CD4-positive, alpha-beta T cell treated with Interferon alpha-2 for 1 hour (primary cell): ENCODE measurements around the gene MYO1B.
A peak's percentile ranks its signal among the peaks of the same experiment; 100 is the strongest.

ENCODE experiments used
- DNase-seq, 2 donors: peaks; one replicate each; pipeline ENCODE4 v3.0.0-alpha.2; 2020 to 2022

Gene MYO1B

DNA sequence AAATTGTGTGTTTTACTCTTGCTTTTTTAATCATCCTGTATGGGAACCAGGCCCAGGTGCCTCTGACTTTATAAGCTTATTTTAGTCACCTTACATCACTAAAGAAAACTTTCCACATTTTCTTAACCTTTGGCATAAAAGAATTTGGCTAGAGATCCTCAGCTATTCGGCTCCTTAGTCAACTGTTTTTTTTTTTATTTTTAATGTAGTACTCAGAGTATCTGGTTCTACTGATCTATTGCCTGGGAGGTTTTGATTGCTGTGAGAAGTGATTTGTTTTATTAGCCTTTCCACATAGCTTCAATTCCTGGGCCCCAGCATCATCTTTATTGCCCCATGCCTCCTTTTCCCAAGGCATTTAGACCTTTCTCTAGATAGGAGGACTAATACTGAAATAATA is 121.0 kb downstream of the MYO1B start:
- no peak for DNase-seq

DNA sequence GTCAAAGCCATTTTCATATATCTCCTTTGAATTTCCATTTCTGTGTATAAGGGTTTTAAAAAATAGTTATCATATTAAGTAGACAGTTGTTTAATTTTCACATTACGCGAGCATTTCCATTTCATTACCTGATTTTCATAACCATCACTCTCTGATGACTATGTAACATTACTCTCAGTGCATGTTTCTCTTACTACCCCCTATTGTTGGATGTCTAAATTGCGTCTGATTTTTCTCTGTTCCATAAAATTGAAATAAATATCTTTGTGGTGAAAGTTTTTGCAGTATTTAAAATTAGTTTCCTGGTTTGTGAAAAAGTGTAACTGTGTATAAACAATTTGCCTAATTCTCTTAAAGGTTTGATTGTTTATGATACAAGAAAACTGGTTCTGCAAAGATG is 123.8 kb downstream of the MYO1B start:
- no peak for DNase-seq

DNA sequence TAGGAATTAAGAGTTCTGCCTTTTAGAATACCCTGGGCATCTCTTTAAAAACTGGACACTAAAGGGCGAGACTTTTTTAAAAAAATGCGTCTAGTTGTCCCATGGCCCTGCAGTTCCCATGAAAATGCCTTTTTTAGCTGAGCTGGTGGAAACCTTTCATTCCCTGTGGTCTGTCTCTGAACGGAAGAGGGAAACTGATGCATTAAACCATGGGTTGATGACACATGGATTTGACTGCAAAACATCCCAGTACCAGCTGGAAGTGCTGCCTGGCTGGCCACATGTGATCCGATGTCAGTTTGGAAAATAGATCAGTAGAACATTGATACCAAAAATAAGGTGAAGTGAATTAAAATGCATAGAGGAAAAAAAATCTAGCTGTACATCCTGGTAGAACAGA is 129.2 kb downstream of the MYO1B start:
- no peak for DNase-seq

DNA sequence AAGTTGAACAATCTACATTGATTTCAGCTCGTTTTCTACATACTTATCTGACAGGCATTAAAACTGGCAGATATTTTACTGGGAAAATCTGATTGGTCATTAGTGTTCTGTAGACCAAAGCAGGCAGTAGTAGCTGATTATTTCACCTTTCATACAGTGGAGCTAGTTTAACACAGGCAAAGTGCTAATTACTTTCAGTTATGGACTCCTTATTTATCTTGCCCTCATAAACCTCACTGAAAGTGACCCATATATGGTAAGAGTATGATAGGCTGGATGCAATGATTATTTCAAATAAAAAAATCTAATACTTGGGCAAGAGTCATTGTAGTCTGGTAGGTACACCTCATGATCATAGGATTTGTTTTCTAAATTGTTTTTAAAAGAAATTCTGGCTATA is 129.7 kb downstream of the MYO1B start:
- DNase-seq: no peak

DNA sequence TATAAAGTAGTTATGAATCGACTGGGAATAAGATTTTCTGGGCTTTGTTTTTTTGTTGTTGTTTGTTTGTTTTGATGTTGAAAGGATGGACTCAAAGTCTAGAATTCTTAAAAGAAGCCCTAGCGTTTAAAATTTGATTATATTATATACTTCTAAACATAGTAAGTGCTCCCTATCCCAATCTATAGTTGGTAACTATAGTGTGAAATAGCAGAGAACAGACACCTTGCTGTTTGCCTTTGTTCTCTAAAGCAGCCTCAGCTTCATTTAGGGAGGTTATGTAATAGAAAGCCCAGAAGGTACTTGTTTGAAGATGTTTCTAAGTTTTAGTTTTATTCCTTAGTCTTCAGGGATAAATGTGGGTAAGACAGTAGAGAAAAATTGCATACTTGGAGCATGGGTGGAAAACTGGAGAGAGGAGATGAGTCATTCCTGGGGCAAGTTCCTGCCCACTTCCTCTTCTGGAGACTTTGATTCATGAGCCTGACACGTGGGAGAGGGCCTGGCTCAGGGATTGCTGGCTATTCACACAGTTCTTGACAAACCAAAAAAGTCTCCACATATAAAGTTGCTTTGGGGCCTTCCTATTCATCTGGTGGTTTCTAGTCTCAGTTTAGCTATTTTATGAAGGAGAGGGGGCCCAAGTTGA is 131.9 kb downstream of the MYO1B start:
- peak in 1 of 2 donors; percentile 39 for DNase-seq

DNA sequence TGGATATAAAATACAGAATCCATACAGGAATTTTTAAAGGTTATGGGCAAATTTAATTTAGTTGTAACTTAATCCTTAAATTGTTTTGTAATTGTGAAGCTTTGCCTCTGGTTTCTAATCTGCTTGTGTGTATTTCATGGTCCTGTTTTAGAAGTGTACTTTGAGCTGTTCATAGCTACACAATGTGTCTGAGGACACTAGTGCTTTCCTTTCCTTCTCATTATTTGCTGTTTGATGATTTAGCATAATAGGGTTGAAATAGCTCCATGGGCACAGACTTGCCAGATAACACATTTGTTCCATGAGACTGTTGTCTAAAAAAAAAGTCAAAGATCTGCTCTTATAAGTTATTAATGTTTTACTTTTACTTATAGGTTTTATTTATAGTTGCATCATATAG is 134.2 kb downstream of the MYO1B start:
- no peak for DNase-seq

DNA sequence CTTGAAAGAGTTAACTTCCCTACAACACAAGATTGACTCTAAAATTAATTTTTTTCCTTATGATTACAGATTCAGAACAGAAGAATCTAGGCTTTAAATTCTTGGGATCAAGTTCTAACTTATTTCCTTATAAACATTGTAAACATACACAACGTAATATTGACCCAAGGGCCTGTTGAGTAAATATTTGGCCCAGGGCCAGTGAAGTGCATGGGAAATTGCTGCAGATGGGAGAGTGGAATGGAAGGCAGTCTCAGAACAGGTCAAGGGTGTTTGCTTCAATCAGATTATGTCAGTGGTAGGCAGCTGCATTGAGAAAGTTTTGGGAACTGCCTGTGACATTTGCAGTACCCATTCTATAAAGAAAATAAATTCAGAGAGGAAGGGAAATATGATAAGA is 137.6 kb downstream of the MYO1B start:
- no peak for DNase-seq

DNA sequence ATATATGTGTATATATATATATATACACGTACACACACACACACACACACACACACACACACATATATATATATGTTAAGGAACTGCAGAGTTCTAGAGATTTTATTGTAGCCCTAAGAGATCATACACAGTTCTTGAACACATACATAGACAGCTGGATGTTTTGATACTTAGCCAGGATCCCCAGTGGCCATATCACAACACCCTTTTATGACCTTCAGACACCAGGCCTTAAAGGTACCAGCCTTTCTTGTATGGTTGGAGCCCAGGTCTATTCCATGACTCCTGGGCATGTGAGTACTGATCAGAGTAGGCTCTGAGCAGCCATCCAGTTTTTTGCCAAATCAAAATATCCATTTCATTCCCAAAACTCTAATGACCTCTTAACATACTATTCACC is 138.3 kb downstream of the MYO1B start:
- no peak for DNase-seq

DNA sequence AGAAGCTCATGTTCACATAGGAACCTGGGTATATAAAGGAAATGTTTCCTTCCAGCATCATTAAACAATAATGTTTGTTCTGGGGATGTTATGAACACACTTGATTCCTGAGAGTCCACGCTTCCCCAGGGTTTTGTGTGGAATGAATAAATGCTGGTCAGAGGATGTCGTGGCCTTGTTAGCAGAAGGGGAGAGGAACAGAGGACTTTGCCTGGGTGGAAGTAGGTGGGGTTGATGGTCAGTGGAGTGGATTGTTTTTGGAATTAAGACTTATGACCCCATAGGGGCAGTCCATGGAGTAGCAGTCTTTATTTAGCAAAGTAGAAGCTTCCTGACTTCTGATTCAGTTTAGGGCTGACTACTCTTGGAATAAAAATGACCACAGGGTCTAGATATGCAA is 139.6 kb downstream of the MYO1B start:
- DNase-seq: no peak

DNA sequence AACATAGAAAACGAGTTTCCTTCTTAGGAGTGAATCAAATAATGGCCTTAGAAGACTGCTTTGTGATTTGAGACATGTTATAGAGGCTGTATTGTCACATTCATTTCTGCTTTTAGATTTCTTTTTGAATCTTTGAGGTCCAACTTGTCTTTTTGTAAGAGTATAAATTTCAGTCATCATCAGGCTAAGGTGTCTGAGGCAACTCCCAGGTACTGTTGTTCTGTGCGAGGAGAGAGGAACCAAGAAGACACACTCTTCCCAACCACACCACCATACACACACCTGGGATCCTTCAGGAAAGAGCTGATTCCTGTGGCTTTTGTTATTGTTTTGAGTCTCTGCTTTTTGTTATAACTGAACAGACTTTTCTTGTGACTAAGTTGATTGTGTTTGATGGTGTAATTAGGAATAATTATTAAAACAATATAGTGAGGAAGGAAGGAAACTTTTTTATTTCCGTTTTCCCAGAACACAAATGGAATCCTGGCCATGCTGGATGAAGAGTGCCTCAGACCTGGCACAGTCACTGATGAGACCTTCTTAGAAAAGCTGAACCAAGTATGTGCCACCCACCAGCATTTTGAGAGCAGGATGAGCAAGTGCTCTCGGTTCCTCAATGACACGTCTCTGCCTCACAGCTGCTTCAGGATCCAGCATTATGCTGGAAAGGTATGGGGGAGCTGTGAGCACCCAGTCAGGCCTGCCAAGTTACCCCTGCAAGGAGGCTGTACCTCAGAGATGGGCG is 140.4 kb downstream of the MYO1B start:
- no peak for DNase-seq

DNA sequence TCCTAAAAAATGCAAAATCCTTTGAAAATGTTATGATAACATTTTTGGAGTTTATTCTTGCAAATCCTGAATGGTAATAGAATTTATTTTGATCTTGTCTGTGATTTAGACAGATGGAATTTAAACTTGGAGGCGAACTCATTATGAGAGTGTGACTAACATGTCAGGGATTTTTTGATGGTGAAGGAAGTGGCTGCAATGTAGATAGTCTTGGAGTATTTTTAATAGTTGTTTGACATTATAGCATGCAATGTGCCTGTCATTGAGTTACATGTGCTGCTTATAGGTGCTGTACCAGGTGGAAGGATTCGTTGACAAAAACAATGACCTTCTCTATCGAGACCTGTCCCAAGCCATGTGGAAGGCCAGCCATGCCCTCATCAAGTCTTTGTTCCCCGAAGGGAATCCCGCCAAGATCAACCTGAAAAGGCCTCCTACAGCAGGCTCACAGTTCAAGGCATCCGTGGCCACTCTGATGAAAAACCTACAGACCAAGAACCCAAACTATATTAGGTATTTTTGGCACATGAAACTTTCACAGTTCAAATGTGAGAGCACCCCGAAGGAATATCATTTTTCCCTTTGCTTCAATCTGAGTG is 141.8 kb downstream of the MYO1B start:
- DNase-seq: no peak

DNA sequence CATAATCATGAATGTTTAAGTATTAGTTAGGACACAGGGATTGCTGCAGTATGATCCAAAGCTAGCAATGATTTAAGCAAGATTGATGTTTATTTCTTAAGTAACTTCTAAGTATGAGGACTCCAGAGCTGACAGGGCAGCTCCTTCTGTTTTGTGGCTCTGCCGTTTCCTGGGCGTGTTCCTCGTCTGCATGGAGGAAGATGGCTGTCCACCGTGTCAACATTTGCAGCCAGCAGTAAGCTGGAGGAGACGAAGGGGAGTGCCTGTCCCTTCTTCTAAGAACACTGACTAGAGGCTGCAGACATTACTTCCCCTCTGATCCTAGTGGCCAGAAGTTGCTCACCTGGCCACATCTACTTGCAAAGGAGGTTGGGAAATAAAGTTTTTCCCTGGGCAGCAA is 144.1 kb downstream of the MYO1B start:
- DNase-seq: no peak

DNA sequence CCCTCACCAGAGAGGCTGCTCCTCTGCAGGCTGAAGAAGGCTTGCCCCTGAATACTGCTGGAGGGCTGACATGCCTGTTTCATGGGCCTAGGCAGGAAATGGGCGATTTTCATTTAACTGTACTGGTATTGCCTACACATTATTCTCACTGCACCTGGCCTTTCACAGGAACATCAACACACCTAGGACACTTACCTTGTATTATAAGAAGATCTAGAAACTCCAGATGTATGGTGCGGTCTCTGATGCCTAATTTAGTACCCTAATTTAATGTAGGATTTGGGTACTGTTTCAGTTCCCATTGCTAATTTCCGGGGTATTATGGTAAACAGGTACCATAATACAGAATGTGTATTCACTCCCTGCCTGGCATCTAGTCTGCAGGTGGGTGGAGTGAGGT is 146.0 kb downstream of the MYO1B start:
- no peak for DNase-seq

DNA sequence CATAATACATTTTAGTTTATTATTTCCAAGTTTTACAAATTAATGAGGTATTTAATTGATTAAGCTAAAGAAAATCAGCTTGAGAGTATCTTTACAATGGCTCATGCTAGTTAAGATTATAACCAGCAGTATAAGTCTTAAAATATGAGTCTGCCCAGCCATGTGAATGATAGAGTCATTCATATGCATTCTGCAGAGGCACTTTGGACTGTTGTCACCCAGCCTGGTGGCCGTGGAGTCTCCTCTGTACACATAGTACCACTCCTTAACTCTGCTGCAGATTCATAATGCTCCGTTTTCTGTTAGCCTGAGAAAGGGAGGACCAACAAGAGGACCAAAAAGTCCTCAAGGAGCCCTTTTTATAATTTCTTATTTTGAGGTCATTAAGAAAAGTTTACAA is 148.8 kb downstream of the MYO1B start:
- no peak for DNase-seq

DNA sequence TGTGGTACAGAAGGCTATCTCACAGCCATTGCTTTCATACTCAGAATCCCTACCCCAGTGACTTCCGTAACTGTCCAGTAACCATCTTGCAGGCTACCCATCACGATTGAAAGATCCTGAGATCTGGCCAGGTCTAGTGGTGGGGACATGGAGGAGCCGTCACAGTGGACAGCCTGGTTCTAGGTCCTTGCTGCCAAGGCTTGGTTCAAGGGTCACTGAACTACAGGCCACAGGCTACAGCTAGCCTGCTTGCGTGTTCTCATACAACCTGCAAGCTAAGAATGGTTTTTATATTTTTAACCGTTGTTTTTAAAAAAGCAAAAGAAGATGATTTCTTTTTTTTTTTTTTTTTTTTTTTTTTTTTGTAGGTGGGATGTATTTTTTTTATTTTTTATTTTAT is 151.6 kb downstream of the MYO1B start:
- no peak for DNase-seq

DNA sequence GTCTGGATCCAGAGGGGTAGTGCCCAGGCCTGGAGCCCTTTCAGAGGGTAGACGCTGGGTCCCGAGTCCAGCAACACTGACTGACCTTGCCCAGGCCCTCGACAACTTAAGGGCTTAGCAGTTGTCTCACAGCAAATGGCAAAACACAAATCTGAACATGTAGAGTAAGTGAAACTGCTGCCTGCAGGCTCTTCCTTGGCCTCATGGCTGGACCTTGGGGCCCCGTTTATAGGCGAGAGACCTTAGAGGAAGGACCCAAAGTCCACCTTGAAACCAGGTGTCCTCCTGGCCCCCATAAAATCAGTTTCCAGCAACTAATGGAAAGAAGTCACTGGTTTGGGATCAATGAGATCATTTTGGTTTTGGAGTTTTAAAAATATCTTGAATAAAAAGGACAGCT is 154.4 kb downstream of the MYO1B start:
- DNase-seq: no peak

DNA sequence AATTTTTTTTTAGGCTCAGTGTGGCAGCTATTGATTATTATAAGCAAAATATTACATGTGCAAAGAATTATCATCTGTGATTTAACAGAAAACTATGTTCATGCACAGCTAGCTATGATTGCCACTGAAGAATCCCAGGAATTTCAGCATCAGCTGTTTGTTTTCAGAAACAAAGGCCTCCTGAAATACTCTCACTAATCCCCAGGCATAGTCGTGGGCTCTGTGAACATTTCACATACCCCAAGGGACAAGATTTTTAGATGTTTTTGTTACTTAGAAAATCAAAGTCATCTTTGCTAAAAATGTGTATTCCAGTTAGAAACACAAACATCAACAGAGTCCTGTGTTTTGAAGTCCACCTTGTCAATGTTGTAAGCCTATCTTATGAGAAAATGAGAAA is 156.1 kb downstream of the MYO1B start:
- no peak for DNase-seq

DNA sequence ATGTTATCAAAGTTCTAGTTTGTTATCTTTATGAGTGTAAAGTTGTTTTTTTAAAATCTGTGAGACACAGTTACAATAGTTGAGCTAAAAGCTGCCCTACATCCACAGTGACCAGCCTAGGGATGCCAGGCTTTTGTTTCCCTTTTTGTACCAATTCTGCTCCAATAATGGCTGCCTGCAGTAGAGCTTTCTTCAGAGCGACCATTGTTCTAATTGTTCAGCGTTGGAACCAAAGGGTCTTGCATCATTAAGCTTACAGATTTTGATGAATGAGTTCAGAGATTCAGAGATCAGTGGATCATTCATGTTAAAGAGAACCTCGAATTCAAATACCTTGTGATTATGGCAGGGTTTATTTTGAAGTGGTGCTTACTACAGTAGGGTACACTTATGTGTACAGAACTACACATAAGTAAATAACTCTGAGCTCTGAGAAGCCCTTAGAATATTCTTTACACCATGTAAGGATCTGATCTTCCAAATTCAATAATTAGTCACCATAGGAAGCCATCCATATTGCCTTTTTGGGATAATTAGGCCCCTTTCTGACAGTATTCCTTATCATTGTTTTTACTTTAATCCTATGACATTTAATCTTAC is 157.9 kb downstream of the MYO1B start:
- DNase-seq: no peak

DNA sequence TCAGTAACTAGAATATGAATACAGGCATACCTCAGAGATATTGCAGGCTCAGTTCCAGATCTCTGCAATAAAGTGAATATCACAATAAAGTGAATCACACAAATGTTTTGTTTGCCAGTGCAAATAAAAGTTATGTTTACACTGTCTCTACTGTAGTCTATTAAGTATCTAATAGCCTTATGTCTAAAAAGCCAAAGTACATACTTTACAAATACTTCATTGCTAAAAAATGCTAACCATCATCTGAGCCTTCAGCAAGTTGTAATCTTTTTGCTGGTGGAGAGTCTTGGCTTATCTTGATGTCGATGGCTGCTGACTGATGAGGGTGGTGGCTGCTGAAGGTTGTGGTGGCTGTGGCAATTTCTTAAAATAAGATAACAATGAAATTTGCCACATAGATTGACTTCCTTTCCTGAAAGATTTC is 159.4 kb downstream of the MYO1B start:
- DNase-seq: no peak

DNA sequence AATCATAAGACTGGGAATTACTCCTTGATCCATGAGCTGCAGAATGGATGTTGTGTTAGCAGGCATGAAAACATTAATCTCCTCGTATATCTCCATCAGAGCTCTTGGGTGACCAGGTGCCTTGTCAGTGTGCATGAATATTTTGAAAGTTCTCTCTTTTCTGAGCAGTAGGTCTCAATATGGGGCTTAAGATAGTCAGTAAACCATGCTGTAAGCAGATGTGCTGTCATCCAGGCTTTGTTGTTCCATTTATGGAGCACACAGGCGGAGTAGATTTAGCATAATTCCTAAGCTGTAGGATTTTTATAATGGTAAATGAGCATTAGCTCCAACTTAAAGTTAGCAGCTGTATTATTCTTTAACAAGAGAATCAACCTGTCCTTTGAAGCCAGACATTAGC is 160.3 kb downstream of the MYO1B start:
- no peak for DNase-seq

DNA sequence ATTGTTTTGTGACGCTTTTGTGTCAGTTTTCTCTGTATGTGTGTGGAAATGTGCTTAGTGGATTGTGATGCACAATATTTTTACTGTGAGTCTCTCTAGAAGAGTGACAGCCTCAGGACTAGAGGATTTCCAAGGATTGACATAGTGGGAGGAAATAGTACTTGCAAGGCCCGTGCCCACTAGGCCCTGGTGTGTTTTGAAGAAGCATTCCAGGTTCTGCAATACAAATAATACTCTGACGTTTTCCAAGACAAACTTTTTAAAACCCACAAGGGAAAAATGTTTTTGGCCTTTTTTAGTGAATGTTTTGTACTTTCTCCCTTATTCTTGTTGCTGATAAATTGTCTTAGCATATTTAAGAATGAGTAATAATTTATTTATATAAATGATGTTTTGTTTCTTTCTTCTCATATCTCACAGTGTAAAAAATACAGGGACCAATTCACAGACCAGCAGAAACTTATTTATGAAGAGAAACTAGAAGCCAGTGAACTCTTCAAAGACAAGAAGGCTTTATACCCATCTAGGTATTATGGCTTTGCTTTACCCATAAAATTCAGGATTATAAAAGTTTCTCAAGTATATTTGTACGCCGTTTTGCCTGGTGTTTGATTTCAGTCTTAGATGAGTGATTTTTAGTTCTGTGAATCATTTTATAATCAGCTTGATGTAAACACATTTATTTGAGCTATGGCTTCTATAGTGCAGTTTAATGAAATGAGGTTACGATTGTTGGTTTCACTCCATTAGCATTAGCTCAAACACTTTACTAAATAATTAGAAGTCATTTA is 165.6 kb downstream of the MYO1B start:
- DNase-seq: no peak

DNA sequence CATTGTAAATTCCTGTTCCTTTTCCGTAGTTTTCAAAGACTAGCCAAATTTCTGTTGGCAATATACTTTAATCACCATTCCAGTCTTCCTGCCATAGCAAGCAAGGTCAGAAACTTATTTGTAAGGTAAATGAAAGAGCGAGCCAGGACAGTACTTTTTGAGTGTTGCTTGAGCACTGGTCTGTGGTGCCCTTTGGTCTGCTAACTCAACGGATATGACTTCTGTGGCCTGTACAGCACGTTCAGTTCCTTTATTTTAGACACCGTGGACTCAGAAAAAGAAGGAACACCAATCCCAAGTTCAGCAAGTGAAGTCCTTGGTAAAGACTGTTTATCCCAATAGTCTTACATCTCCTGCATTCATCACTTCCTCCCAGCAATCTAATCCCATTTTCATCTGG is 166.3 kb downstream of the MYO1B start:
- DNase-seq: no peak

DNA sequence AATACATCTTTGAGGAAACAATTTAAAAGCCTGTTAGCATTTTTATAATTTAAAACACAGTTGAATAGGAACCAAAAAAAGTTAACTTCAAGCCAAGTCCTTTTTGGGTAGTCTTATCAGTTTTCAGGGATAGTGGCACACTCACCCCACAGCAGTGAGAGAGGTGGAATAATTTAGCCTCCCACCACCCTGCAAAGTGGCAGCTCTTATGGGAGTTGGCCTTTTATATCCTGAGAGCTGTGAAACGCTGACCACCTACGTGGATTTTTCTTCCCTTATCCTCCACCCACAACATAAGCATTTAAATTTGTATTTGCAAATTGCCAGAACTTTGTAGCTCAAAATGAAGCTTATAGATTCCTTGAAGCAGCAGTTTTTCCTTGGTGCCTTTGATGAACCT is 167.1 kb downstream of the MYO1B start:
- DNase-seq: no peak
